PC-3 (cell line): ENCODE measurements around the gene ZMYM2. TPM values are rescaled to one million over a fixed set of nuclear protein-coding genes. Genes with fewer than 3 reads are reported as not detected.
"Not testable (repeated sequence)": the region's sequence is repeated elsewhere in the genome, so short reads cannot be mapped to it uniquely, and the experiment has no call there.

Source experiments
- ATAC-seq: fragments of 200-7000 bp; cut with Tn5 transposase; 2 replicates; pipeline ENCODE4 v1.9.1; 2020; ENCODE audit warnings: mild to moderate bottlenecking, moderate library complexity
- BruUV-seq: library from RNA; stranded (reverse); fragments of 400-500 nt; replicated peaks from 2 replicates; lab custom pipeline; 2021; lab: Mats Ljungman, UMichigan
- CTCF ChIA-PET: fragments of 300-600 bp; sonication (Branson Sonifier 250); formaldehyde crosslinking; loops from one replicate; lab custom pipeline; 2022; ENCODE audit warnings: antibody characterized with exemption; lab: Charles Lee
- POLR2A ChIA-PET: fragments of 300-600 bp; sonication (Branson Sonifier 250); formaldehyde crosslinking; loops from one replicate; lab custom pipeline; 2022; ENCODE audit warnings: antibody characterized with exemption; ENCODE audit not compliant: unreplicated experiment; lab: Charles Lee
- DNase-seq: peaks from one replicate; pipeline ENCODE4 v3.0.0-alpha.2; 2015
- H2AFZ ChIP-seq: fragments of 300-600 bp; sonication (generic); 2 replicates; pipeline ENCODE4 v1.6.0; 2016; ENCODE audit warnings: antibody characterized with exemption, low read length
- H3F3A ChIP-seq: fragments of 300-600 bp; sonication (generic); one replicate; pipeline ENCODE4 v1.6.0; 2017; ENCODE audit warnings: antibody characterized with exemption, low read length, control low read depth, mild to moderate bottlenecking; ENCODE audit not compliant: unreplicated experiment
- H3K27ac ChIP-seq: fragments of 300-600 bp; sonication (generic); 2 replicates; pipeline ENCODE4 v1.5.1; 2016; ENCODE audit warnings: mild to moderate bottlenecking, low read length
- H3K27me3 ChIP-seq: fragments of 300-600 bp; sonication (generic); 2 replicates; pipeline ENCODE4 v1.6.1; 2016; ENCODE audit warnings: low read length, mixed read lengths
- H3K36me3 ChIP-seq: fragments of 300-600 bp; sonication (generic); 2 replicates; pipeline ENCODE4 v1.6.1; 2016; ENCODE audit warnings: low read depth, mixed run types, low read length, mixed read lengths
- H3K4me1 ChIP-seq: fragments of 300-600 bp; sonication (generic); 2 replicates; pipeline ENCODE4 v1.5.1; 2016; ENCODE audit warnings: low read length; ENCODE audit not compliant: insufficient read depth
- H3K4me2 ChIP-seq: fragments of 300-600 bp; sonication (generic); 2 replicates; pipeline ENCODE4 v1.6.0; 2016; ENCODE audit warnings: low read length
- H3K4me3 ChIP-seq: fragments of 300-600 bp; sonication (generic); 2 replicates; pipeline ENCODE4 v1.5.1; 2016; ENCODE audit warnings: mild to moderate bottlenecking, low read length, mixed read lengths
- H3K79me2 ChIP-seq: fragments of 300-600 bp; sonication (generic); 2 replicates; pipeline ENCODE4 v1.6.1; 2017; ENCODE audit warnings: low read length, mixed read lengths
- H3K9ac ChIP-seq: fragments of 300-600 bp; sonication (generic); 2 replicates; pipeline ENCODE4 v1.6.0; 2016; ENCODE audit warnings: mild to moderate bottlenecking, low read length
- H3K9me2 ChIP-seq: fragments of 300-600 bp; sonication (generic); replicated peaks from 2 replicates; pipeline ENCODE4 v1.6.1; 2016; ENCODE audit warnings: mixed run types, low read length, mixed read lengths
- H3K9me3 ChIP-seq: fragments of 300-600 bp; sonication (generic); 2 replicates; pipeline ENCODE4 v1.6.1; 2016; ENCODE audit warnings: low read length, mixed read lengths
- H4K20me1 ChIP-seq: fragments of 300-600 bp; sonication (generic); 2 replicates; pipeline ENCODE4 v1.6.1; 2016; ENCODE audit warnings: low read length, mixed read lengths
- CTCF ChIP-seq: fragments of 300-600 bp; sonication (generic); conservative IDR thresholded peaks from 2 replicates; pipeline ENCODE4 v1.5.1; 2017; ENCODE audit warnings: antibody characterized with exemption, low read depth, mild to moderate bottlenecking, low read length
- EZH2 ChIP-seq: fragments of 300-600 bp; sonication (generic); IDR thresholded peaks from one replicate; pipeline ENCODE4 v1.6.1; 2017; ENCODE audit warnings: antibody characterized with exemption, mild to moderate bottlenecking, low read length; ENCODE audit not compliant: unreplicated experiment
- EZH2phosphoT487 ChIP-seq: fragments of 300-600 bp; sonication (generic); IDR thresholded peaks from 2 replicates; pipeline ENCODE4 v1.6.1; 2018; ENCODE audit warnings: mild to moderate bottlenecking, antibody characterized with exemption, low read length, borderline replicate concordance
- intact Hi-C: fragments of 100-400 bp; cut with micrococcal nuclease; formaldehyde crosslinking; loops from 2 replicates; pipeline ENCODE4 v1.9.0; 2023
- total RNA-seq: library from RNA; depleted of rRNA; stranded (reverse); fragments of >200 nt; gene quantifications from 2 replicates; pipeline ENCODE4 v1.2.3, GENCODE V29; 2014

Gene ZMYM2
- total RNA-seq, 1 experiment from 2014 or later = 34.7 TPM

GRCh38 chr13:20037908-20038307 lies 79.4 kb downstream of the ZMYM2 start:
- H3K4me2 ChIP-seq = no peak overlapping the region
- no peaks in the 10 kb centered on the region for H3F3A ChIP-seq
- no peaks in the 10 kb centered on the region; the same call in 1 of the 2 replicates for H4K20me1 ChIP-seq
- no peak for DNase-seq
- ChIA-PET CTCF (no interaction called here), POLR2A (no interaction called here)
- H2AFZ ChIP-seq = no peak overlapping the region
- H3K9me3 ChIP-seq = no peaks in the 10 kb centered on the region
- no peak for TF ChIP-seq EZH2
- no peak for TF ChIP-seq EZH2phosphoT487
- TF ChIP-seq CTCF = no peak
- H3K36me3 ChIP-seq = peaks cover 50% of the 10 kb centered on the region
- no TSS peak for BruUV-seq
- intact Hi-C loops = no loop called here
- no peaks in the 10 kb centered on the region for H3K4me1 ChIP-seq
- H3K27me3 ChIP-seq = no peaks in the 10 kb centered on the region
- H3K4me3 ChIP-seq = no peak overlapping the region
- ATAC-seq = no peak
- H3K9ac ChIP-seq = no peak overlapping the region
- H3K27ac ChIP-seq = no peak overlapping the region
- H3K79me2 ChIP-seq = peaks cover 21% of the 10 kb centered on the region; the same call in 1 of the 2 replicates
- H3K9me2 ChIP-seq = no peaks in the 10 kb centered on the region

- intact Hi-C loops = not testable (repeated sequence)
- H3K36me3 ChIP-seq = peaks cover 21% of the 10 kb centered on the region; the same call in 1 of the 2 replicates
Measured at GRCh38 chr13:20042603-20043002, 84.1 kb downstream of the ZMYM2 start.

GRCh38 chr13:20043207-20043925 lies 84.8 kb downstream of the ZMYM2 start:
- Histone ChIP-seq H3K4me3 (no peak overlapping the region), H3K27ac (no peak overlapping the region), H2AFZ (no peak overlapping the region), H3K9me2 (no peaks in the 10 kb centered on the region), H4K20me1 (peaks cover 6% of the 10 kb centered on the region; the same call in 1 of the 2 replicates), H3K36me3 (peaks cover 18% of the 10 kb centered on the region; the same call in 1 of the 2 replicates), H3K27me3 (no peaks in the 10 kb centered on the region), H3K4me2 (no peak overlapping the region), H3K4me1 (no peaks in the 10 kb centered on the region), H3F3A (no peaks in the 10 kb centered on the region), H3K79me2 (peaks cover 21% of the 10 kb centered on the region; the same call in 1 of the 2 replicates), H3K9ac (no peak overlapping the region), H3K9me3 (no peaks in the 10 kb centered on the region)
- TF ChIP-seq EZH2phosphoT487 (no peak), EZH2 (no peak), CTCF (no peak)
- ATAC-seq = no peak
- POLR2A ChIA-PET = no interaction called here
- CTCF ChIA-PET = no interaction called here
- intact Hi-C loops = no loop called here
- BruUV-seq = no TSS peak
- no peak for DNase-seq

More at GRCh38 chr13:20042603-20043002, 84.1 kb downstream of the ZMYM2 start:
- H4K20me1 ChIP-seq, H3K27me3 ChIP-seq, DNase-seq, ATAC-seq, H3K9me2 ChIP-seq, H3F3A ChIP-seq, H2AFZ ChIP-seq, H3K4me2 ChIP-seq, CTCF ChIA-PET, H3K9me3 ChIP-seq, POLR2A ChIA-PET, H3K4me3 ChIP-seq, H3K4me1 ChIP-seq, BruUV-seq, H3K9ac ChIP-seq, H3K27ac ChIP-seq: not testable (repeated sequence)
- peaks cover 21% of the 10 kb centered on the region; the same call in 1 of the 2 replicates for H3K79me2 ChIP-seq
